HG03159 (cell line): ENCODE data around the gene WFS1.

Source experiments
- ATAC-seq: cut with Tn5 transposase; IDR thresholded peaks from one replicate; pipeline ENCODE4 v1.9.1; 2021; ENCODE audit warnings: mild to moderate bottlenecking, moderate library complexity; ENCODE audit not compliant: unreplicated experiment

The WFS1 gene

DNA sequence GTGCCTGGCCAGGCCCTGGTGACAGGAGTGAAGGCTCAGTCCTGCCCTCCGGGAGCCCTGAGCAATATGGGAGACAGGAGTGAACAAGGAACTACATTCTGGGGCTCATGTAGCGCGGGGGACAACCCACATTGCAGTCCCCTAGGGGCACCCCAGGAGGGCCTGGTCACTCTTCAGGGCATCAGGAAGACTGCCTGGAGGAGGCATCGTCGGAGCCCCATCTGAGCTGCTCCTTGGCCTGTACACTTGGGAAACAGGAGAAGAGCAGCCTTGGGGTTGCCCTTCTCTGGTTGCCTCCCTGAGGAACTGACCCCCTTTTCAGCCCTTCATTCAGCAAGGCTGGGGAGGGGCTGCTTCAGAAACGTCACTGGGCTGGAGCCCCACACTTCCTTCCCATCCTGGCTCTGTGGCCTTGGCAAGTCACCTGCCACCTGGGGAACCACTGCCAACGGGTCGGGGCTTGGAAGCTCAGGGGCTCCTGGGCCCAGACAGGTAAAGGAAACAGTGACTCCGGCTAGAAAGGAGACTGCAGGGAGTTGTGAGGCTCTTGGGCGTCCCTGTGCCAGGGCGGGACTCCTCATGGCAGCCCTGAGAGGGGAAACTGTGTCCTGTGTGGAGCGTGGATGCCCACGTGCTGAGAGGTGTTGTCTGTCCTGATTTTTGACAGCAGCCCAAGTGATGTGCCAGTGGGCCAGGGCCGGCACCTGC lies 10.1 kb downstream of the WFS1 start:
- no peak for ATAC-seq

DNA sequence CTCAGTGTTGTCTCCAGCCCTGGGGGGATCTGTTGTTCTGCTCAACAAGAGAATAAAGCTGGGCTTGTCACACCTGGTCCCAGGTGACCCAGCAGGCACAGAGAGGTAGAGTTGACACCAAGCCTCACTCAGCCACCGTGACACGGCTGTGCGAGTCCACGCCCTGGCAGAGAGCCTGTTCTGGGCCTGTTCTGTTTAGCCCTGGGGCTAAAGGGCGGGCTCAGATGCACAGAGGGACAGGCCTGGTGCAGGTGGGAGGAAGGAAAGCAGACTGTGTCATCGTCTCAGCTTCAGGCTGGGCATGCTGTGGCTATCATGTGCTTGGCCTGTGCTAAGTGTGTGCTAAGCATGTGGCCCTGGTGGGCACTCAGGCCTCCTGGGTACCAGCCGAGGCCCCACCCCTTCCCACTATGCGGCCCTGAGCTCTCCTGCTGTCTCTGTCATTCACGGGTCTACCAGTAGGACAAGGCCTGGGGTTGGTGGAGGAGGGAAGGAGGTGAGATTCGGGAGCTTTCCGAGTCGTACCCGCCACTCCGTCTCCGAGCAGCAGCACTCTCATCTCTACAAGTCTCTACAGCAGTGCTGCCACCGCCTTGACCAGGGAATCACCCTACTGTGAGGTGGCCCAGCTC lies 10.8 kb downstream of the WFS1 start:
- no peak for ATAC-seq

DNA sequence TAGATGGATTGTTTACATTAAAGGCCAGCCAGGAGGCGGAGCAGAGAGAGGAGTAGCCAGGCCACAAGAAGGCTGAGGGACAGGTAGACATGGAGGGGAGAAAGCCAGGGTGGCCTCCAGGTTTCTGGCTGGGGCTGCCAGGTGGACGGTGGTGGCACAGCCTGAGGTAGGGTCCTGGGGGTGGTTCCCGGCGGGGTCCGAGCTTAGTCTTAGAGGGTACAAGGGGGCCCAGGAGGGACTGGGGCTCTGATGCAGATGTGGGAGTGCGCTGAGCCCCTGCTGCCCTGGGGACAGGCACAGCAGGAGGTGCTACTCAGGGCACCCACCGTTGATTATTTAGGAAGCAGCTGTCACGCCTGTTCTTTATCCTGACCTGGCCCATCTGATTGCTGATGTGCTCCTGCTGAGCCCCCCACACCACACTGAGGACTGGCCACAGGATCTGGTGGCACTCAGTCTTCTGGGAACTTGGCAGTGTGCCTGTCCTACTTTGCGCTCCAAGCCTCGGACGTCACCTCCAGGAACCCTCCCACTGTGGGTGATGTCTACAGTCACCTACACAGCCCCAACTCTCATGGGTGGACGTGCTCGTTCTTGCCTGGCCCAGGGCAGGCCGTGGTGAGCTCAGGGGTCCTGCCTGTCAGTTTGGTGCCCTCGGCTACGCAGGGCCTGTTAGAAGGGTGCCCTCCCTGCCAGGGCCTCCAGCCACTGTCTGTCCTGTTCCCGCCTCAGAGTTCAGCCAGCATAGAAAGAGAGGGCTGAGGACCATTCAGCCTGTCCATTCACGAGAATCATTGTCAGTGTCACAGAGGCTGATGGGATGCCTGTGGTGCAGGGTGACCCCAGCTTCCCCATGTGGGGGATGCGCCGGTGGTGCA lies 12.0 kb downstream of the WFS1 start:
- no peak for ATAC-seq

DNA sequence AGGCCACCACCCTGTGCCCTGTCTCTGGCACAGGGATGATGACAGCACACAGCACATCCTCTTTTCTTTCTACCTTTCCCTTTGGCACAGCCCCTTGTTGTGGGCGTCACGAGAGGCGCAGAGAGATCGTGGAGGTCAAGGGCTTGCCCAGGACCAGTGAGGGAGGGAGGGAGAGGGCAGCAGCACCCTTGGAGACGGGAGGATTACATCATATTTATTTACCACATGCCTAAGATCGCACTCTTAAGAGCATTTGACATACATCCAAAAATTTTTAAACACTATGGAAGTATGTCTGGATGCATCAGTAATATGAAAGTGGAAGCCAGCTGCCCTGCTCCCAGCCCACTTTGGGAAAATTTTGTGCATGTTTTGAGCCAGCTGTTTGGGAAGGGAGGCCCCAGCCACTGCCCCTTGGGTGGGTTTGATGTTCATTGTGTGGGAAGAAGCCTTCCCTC lies 12.7 kb downstream of the WFS1 start:
- no peak for ATAC-seq

GRCh38 chr4:6283282-6283681 lies 13.6 kb downstream of the WFS1 start:
- no peak for ATAC-seq

GRCh38 chr4:6287017-6287788 lies 17.6 kb downstream of the WFS1 start:
- no peak for ATAC-seq

GRCh38 chr4:6288342-6288741 lies 18.7 kb downstream of the WFS1 start:
- no peak for ATAC-seq

DNA sequence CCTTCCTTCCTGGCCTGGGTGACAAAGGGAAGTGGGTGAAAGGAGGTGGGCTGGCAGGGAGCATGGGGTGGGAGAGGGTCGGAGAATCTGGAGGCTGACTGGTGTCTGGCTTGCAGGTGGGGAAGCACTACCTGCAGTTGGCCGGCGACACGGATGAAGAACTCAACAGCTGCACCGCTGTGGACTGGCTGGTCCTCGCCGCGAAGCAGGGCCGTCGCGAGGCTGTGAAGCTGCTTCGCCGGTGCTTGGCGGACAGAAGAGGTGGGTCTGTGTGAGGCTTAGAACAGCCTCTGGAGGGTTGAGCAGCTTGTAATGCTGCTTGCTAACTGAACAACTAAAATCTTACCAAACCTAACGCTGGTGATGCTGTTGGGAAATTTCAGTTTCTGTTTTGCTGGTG lies 19.2 kb downstream of the WFS1 start:
- ATAC-seq, result no peak

- ATAC-seq, result no peak
These were observed 20.6 kb downstream of the WFS1 start for GRCh38 chr4:6290256-6290655.

GRCh38 chr4:6290769-6291547 lies 21.3 kb downstream of the WFS1 start:
- ATAC-seq, result no peak

DNA sequence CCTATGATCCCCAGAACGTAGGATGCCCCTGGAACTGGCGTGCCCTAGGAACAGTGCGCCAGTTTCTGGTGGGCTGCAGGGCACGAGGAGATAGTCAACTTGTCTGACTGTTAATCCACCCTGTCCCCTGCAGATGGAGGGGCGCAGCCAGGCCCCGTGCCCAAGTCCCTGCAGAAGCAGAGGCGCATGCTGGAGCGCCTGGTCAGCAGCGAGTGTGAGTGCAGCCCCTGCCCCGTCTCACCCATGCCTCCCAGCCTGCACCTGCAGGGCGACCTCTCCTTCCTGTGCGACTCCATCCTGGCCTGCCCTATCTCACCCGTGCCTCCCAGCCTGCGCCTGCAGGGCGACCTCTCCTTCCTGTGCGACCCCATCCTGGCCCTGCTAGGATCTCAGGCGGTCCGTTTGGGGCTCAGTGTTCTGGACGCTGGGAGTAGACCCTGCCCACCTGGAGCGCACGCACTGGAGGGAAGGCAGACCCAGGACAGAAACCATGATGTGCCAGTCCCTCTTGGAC lies 22.2 kb downstream of the WFS1 start:
- ATAC-seq, result no peak

DNA sequence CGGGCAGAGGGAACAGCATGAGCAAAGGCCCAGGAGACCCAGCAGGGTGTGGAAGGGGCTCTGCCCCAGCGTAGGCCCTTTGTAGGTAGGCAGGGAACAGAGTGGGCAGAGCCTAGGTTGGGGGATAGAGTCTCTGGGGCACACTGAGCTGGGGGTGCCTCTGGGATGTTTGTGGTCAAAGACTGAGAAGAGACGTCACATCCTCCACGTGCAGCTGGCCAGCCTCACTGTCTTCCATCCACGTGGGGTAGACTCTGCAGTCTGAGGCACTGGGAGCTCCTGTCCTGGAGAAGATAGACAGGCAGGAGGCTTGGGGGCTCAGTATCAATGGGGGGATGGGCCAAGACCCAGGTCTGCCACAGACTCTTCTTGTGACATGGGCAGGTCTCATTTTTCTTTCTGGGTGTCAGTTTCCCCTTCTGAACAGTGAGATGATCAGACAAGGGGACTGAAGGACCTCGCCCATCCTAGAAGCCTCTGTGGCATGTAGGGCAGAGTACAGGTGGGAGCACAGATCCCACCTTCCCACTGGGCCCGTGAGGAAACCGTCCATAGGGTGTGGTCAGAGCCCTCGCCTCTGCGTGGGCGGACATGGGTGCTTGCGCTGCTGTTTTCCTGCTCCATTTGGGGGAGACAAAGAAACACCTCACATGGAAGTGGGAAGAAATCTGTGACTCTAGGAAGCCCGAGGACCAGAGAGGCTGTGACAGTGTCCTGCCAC lies 22.9 kb downstream of the WFS1 start:
- ATAC-seq, result no peak

DNA sequence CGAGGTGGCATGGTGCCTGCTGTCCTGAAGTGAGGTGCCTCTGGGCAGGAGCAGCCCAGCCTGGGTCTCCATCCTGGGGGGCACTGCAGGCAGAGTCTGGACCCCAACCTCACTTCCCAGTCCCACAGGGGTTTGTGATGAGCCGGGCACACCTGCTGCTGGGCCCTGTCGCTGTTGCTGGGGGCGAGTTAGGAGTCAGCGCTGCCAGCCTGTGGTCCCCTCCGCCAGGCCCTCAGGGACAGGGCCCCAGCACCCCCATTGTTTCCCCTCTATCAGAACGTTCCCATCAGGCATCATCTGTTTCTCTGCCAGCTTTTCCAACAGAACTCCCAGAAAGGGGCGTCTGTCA lies 23.4 kb downstream of the WFS1 start:
- ATAC-seq, result no peak

- no peak for ATAC-seq
These were observed 24.0 kb downstream of the WFS1 start for GRCh38 chr4:6293661-6294060.

- no peak for ATAC-seq
These were observed 25.2 kb downstream of the WFS1 start for GRCh38 chr4:6294705-6295421.

DNA sequence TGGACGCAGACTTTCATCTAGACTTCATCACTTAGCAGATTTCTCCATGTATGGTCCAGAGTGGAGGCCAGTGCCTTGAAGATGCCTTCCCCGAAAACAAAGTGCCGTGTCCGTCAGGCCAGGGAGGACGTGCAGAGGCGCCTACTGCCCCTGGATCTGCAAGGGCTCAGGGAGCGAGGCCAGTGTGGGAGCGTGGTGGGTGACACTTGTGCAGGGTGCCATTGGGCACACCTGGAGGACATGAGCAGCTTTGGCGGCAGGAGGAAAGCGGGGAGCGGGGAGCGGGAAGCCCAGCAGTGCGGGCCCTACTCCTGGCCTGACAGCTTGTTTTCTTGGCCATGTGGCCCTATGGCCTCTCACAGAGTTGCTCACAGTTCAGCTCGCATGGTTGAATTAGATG lies 25.8 kb downstream of the WFS1 start:
- no peak for ATAC-seq

GRCh38 chr4:6296026-6296425 lies 26.4 kb downstream of the WFS1 start:
- no peak for ATAC-seq

DNA sequence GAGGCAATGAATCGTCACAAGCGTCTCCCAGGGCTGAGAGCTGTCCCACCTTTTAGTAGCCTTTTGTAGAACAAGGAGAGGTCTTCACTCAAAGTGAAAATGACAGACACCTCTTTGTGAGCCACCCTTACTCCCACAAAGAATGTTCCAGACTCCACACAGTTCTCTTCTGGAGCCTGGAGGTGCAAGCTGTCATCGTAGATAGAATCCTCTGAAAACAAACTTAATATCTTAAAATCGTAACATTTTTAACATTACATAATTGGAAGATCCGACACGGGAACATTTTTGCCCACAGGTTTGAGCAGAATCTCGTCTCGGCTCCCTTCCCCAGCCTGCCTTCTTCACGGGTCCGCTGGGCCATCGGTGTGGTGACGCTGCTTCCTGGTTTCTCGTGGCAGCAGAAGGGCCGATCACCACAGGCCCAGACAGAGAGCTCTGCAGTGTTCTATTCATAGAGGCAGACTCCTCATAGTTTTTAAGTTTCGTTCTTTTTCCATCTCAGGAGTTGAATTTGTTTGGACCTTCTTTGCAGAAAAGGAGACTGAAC lies 27.7 kb downstream of the WFS1 start:
- no peak for ATAC-seq

GRCh38 chr4:6298035-6298434 lies 28.4 kb downstream of the WFS1 start:
- ATAC-seq, result no peak
